Frontal cortex (tissue), 4 donors: ENCODE data around the gene GCSH. TPM values are rescaled to one million over a fixed set of nuclear protein-coding genes. Genes with fewer than 3 reads are reported as not detected.

ENCODE experiments used
- DNase-seq, 2 donors: peaks; one replicate each; pipeline ENCODE4 v3.0.0; 2012; ENCODE audit warnings: low spot score in 2 of 2
- FAIRE-seq: peaks from 2 replicates; lab custom pipeline; 2012; peaks lifted over from hg19 to GRCh38; lab: Jason Lieb, UNC
- small RNA-seq: library from RNA; depleted of rRNA; stranded (forward); fragments of <200 nt; gene quantifications from one replicate; pipeline ENCODE3, GENCODE V24; 2014
- total RNA-seq: library from RNA; depleted of rRNA; stranded (reverse); fragments of >200 nt; gene quantifications from one replicate; pipeline ENCODE4 v1.2.3, GENCODE V29; 2014
- donor health status: control.
- donor health status: control.
- donor health status: control.

GCSH gene
- total RNA-seq, 1 donor from 2014 or later: 31.0 TPM

DNA sequence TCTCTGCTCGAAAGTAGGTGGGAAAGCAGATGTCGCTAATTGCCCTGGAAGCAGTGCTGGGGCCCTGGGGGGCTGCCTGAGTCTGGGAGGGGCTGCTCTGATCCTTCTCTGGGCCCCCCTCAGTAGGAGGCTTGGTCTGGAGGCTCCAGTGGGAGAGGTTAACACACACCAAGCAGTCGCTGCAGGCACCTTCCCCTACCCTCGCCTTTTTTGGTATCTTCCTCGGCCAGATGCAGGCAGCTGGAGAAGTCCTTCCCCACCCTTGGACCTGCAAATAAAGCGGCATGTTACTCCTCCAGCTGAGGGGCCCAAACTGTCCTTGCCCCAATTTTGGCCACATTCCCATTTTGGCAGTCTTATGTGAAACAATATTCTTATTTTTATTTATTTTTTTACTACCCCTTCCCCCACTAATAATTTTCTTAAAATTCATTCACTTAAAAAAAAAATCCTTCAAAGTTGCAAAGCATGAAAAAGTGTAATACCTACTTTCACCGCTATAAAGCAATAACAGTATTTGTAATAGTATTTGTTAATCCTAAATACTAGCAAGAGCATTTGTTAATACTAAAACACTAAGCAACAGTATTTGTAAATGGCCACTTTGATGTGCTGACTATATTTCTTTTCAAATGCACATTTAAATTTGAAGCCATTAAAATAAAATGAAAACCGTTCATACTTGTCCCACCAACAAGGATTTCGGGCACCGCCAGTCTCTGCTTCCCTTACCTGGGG is 34.2 kb downstream of the GCSH start:
- DNase-seq: no peak

DNA sequence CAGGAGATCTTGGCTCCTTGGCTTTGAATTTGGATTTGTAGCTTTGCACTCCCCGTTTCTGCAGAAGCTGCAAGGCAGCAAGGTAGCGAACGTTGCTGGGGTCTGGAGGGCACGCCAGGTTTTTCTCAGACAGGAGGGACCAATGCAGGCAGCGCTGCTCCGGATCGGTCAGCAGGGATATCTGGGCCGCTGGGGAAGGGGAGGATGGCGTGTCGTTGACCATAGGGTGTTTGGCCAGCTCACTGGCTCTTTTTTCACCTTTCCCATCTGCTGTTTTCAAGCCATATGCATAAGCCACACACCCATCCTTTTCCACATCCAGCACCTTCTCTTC is 34.9 kb downstream of the GCSH start:
- FAIRE-seq (no peak), DNase-seq (no peak)

More for the DNA sequence above, 34.2 kb downstream of the GCSH start:
- FAIRE-seq: no peak

DNA sequence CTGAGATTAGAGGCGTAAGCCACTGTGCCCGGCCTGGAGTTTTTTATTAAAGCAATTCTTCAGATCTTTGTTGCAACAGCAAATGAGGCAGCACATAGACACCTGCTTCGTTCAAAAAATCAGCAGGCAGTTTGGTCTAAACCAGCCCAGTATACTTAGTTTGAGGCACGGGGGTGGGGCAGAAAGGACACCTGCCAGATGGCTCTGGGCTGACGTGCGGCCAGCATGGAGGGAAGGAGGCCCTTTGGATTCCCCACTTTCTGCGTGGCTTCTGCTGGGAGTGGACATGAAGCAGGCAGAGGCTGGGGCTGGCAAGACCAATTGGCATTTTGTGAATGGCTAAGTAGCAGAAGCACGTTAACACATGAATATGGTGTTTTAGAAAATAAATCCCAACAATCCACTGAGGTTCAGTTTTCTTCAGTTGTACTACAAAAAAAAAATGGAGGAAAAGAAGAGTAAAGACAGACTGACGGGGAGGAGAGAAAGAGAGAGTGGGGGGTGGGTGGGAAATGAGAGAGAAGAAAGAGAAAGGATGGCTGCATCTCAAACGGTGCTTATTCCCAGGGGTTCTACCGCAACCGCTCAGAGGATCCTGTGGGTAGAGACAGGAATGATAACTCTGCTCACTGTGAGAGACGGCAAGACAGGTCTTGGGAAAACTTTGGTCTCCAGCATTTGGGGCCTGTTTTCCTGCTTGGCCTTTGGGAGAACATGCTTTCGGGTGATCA is 35.5 kb downstream of the GCSH start:
- DNase-seq (no peak), FAIRE-seq (no peak)

DNA sequence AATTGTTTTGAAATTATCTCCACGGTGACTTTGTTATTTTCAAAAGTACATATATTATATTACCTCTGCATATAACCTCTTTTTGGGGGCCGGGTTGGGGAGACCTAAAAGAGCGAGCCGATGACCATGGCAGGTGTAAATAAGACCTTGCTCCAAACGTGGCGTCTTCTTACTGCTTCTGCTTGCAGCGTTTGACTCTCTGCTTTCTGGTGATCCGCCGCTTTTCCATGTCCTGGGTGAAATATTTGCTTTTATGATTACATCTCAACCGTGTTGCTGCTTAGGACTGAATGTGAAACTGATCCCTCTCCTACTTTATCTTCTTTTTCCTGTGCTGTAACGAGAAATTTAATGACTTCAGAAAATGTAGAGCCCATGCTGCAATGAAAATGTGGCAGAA is 42.4 kb downstream of the GCSH start:
- FAIRE-seq (no peak), DNase-seq (no peak)

DNA sequence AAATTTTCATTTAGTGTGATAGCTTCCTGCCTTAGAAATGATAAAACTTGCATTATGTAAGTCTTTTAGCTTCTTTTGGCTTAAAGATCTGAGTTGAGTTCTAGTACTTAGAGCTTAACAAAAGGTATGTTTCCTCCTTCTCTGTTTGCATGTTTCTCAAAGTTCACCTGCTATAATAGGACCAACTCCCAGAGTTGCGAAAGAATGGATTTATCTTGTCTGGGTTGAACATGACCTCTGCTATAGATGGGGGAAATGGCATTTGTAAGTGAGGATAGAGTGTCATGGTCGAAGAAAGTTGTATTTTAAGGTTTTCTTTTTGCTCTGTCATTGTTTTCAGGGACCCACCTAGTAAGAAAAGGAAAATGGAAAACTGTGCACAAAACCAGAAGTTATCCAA is 53.4 kb downstream of the GCSH start:
- DNase-seq: no peak
- FAIRE-seq: no peak

DNA sequence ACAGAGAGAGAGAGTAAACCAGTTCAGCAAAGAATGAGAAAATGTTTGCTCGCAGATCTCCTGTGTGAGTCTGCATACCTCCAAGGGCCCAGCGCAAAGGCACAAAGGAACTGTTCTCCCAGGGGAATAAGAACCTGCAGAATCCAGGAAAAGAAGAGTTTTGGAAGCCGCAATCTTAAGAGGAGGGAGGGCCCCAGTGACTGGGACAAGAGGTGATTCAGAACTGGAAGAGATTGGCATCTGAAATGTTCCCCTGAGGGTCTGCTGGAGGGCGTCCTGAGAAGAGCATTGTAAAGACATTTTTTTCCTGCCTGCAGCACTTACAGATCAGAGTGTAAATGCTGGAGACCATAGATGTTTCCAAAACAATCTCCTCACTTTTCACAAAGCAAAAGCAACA is 54.5 kb downstream of the GCSH start:
- FAIRE-seq: no peak
- DNase-seq: no peak

DNA sequence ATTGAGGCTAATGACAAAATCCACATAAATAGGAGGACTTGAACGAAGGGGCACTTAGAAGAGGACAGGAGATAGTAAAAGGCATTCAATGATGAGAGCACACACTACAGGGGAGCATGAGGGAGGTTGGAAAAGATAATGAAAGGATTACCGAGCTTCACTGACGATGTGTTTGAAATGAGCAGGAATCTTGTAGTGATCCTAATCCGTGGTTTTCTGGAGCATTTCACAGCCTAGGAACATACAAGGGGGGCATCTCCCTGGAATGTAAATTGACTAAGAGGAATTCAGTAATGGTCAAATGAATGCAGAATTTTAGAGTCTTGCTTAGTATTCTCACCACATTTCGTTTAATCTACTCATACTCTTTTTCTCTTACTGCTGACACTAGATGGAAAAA is 55.4 kb downstream of the GCSH start:
- FAIRE-seq: no peak
- no peak for DNase-seq

DNA sequence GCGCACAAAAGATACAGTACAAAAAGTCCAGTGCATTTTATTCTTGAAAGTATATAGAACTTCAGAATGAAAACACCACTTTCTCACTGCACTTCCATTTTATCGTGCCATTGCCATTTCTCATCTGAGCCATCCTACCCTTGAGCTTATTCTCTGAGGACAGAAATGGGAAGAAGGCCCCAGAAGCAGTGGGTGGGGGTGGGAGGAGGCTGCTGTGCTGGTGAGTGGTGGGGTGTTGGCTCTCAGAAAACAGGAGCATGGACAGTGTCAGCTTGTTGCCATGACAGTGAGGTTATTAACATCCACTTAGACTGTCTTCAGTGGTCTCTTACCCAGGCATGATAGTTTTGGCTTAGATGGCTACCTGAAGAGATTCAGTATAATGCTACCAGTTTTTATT is 56.1 kb downstream of the GCSH start:
- FAIRE-seq: no peak
- DNase-seq: no peak

DNA sequence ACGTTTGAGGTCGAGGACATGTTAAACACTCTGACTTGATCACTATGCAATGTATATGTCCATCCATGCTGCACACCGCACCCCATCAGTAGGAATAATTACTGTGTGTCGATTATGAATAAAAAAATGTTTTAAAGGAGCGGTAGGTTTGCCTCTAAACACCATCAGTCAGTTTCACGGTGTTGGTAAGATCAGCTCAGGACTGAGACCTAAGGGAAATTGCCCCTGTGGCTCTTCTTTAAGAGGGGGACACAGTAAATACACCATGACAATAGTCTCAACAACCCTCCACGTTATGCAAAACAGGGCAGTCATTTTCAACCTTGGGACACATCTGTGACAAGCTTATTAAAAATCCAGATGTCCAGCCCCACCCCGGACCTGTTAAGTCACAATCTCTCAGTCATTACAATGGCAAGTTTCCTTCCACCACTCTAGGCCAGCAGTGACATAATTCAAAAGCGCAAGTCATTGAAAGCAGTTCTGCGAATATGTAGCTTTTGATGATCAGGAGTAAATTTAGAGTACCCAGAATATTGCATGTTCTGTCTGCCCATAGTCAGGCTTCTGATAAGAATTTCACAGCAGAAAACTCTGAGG is 59.3 kb downstream of the GCSH start:
- FAIRE-seq: no peak
- no peak for DNase-seq

DNA sequence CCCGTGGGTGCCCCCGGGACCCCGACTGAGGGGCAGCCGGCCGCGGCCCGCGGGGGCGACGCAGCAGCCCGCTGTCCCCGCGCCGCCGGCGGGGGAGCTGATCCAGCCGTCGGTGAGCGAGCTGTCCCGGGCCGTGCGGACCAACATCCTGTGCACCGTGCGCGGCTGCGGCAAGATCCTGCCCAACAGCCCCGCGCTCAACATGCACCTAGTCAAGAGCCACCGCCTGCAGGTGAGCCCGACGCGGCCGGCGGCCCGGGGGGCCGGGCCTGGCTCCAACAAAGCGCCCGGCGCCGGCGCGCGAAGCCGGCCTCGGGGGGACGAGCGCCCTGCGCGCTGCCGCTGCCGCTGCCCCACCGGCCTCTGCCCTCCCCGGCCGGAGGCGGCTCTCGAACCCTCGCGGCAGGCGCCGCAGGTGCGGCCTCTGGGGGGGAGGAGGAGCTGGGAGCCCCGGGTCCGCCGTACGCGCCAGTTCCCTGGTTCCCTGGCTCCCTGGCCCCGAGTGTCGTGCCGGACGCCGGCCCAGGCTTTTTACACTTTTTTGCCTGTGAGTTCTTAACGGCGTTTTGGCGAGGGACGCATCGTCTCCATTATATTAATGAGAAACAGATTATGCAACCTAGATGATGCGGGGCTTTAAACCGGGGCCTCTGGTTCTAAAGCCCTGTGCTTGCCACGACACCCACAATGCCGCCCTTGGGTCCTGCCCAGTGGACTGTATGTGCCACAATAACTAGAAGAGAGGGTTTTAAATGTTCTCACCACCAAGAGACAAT is 60.0 kb downstream of the GCSH start:
- DNase-seq: peak; percentile 36 to 62
- no peak for FAIRE-seq

DNA sequence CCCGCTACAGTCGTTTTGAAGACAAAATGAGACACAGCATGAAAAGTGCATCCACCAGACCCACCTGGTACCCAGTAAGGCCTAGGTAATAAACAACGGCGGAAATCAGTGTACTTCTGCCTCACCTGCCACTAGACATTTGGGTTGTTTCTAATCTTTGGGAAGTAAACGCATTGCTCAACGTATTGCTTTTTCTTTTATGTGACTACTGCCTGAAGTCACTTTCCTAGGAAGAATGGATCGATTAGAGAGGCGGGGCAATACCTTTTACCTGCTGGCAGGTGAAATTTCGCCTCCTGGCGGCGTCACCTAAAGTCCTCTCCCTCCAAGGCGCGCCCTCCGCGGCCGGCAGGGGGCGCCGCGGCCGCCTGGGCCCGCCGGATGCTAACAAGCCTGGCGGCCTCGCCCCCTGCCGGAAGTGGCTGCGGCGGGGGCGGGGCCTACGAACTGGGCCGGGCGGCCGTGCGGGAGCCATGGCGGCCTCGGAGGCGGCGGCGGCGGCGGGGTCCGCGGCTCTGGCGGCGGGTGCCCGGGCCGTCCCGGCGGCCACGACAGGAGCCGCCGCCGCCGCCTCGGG is 60.7 kb downstream of the GCSH start, which contains the start of gene ATMIN:
Gene ATMIN (plus strand): TSS at position 445 of the 577 bp plus-strand sequence. CDS start 29 bp downstream, at position 474.
- FAIRE-seq: no peak
- peak; percentile 97 for DNase-seq

Small RNA genes within 50 kb of the gene (small RNA-seq; reads per million reads assigned to genes)
- gene AC092718.3 (not detected), gene RNU6-1191P (not detected)

Other genes with a start within 250 kb of the GCSH start
- gene CMC2, start 89.5 kb downstream of the GCSH start, total RNA-seq: 37.9 TPM
- 4.5 TPM for gene CENPN, start 89.2 kb downstream of the GCSH start, total RNA-seq
- gene ATMIN, start 60.6 kb downstream of the GCSH start, total RNA-seq: 86.0 TPM
- gene C16orf46, start 19.2 kb downstream of the GCSH start, total RNA-seq: 0.41 TPM
- under 0.01 TPM for gene BCO1, start 142.3 kb upstream of the GCSH start, total RNA-seq
- 22.8 TPM for gene GAN, start 218.6 kb upstream of the GCSH start, total RNA-seq